Measurements from ENCODE around the gene CDON. TPM values are rescaled to one million over a fixed set of nuclear protein-coding genes. Genes with fewer than 3 reads are reported as not detected.
A peak's percentile ranks its signal among the peaks of the same experiment; 100 is the strongest.

Gene CDON
- total and polyA plus RNA-seq, 2 donors (not counting 1 experiment from before 2014, with no cell fraction given), result 10.7 TPM

- H2AFZ ChIP-seq (ENCODE audit: low read length), result no peak overlapping the region
- DNase-seq (ENCODE audit: low read depth in 2 of 2), result peak; percentile 74 to 83
- no peaks in the 10 kb centered on the region for H3K9me3 ChIP-seq (ENCODE audit: control insufficient read depth, insufficient read depth, low read depth, low read length)
- no peak overlapping the region for H3K4me3 ChIP-seq (replicated peaks in 1 of 4; ENCODE audit: control extremely low read depth in 1 of 4, insufficient read depth in 1 of 4, low read depth in 3 of 4, low read length in 4 of 4)
- H3K36me3 ChIP-seq (ENCODE audit: control insufficient read depth, insufficient read depth, low read length), result no peaks in the 10 kb centered on the region
- TF ChIP-seq CTCF (conservative IDR thresholded peaks at IDR 0.05 in 1 of 2, IDR thresholded peaks at IDR 0.05 in 1 of 2; ENCODE audit: low read depth in 1 of 2, low read length in 2 of 2) (no peak), EZH2 (IDR thresholded peaks at IDR 0.05; ENCODE audit: low read length, missing control alignments) (no peak)
- no peak overlapping the region for H3K9ac ChIP-seq (ENCODE audit: insufficient read depth, low read length)
- no peak overlapping the region for H3K27ac ChIP-seq (ENCODE audit: insufficient read depth, low read length)
- H3K27me3 ChIP-seq (ENCODE audit: control insufficient read depth, insufficient read depth, low read length), result no peaks in the 10 kb centered on the region
- no peaks in the 10 kb centered on the region for H4K20me1 ChIP-seq (ENCODE audit: control insufficient read depth, extremely low read depth, insufficient read depth, low read length)
- peaks cover 17% of the 10 kb centered on the region for H3K4me1 ChIP-seq (ENCODE audit: control insufficient read depth, extremely low read depth, insufficient read depth, low read length)
- no peaks in the 10 kb centered on the region for H3K79me2 ChIP-seq (ENCODE audit: control insufficient read depth, insufficient read depth, low read length)
- H3K4me2 ChIP-seq (ENCODE audit: extremely low read depth, insufficient read depth, low read length), result no peak overlapping the region
Measured at GRCh38 chr11:126109941-126110731, 47.5 kb upstream of the CDON start.

- DNase-seq (ENCODE audit: low read depth in 2 of 2), result no peak
- Histone ChIP-seq H2AFZ (ENCODE audit: low read length) (no peak overlapping the region), H3K9ac (ENCODE audit: insufficient read depth, low read length) (no peak overlapping the region), H3K27me3 (ENCODE audit: control insufficient read depth, insufficient read depth, low read length) (peaks cover 6% of the 10 kb centered on the region), H3K4me2 (ENCODE audit: extremely low read depth, insufficient read depth, low read length) (no peak overlapping the region), H3K27ac (ENCODE audit: insufficient read depth, low read length) (no peak overlapping the region), H3K36me3 (ENCODE audit: control insufficient read depth, insufficient read depth, low read length) (no peaks in the 10 kb centered on the region), H3K79me2 (ENCODE audit: control insufficient read depth, insufficient read depth, low read length) (no peaks in the 10 kb centered on the region), H4K20me1 (ENCODE audit: control insufficient read depth, extremely low read depth, insufficient read depth, low read length) (no peaks in the 10 kb centered on the region), H3K4me3 (replicated peaks in 1 of 4; ENCODE audit: control extremely low read depth in 1 of 4, insufficient read depth in 1 of 4, low read depth in 3 of 4, low read length in 4 of 4) (no peak overlapping the region), H3K4me1 (ENCODE audit: control insufficient read depth, extremely low read depth, insufficient read depth, low read length) (peaks cover 2% of the 10 kb centered on the region), H3K9me3 (ENCODE audit: control insufficient read depth, insufficient read depth, low read depth, low read length) (no peaks in the 10 kb centered on the region)
- peak; percentile 33 for TF ChIP-seq EZH2 (IDR thresholded peaks at IDR 0.05; ENCODE audit: low read length, missing control alignments)
- no peak for TF ChIP-seq CTCF (conservative IDR thresholded peaks at IDR 0.05 in 1 of 2, IDR thresholded peaks at IDR 0.05 in 1 of 2; ENCODE audit: low read depth in 1 of 2, low read length in 2 of 2)
Measured at GRCh38 chr11:126106594-126107328, 44.1 kb upstream of the CDON start.

GRCh38 chr11:126105748-126106080, 43.0 kb upstream of the CDON start:
- no peak for DNase-seq (ENCODE audit: low read depth in 2 of 2)
- Histone ChIP-seq H3K4me3 (replicated peaks in 1 of 4; ENCODE audit: control extremely low read depth in 1 of 4, insufficient read depth in 1 of 4, low read depth in 3 of 4, low read length in 4 of 4) (no peak overlapping the region), H3K9ac (ENCODE audit: insufficient read depth, low read length) (no peak overlapping the region), H3K9me3 (ENCODE audit: control insufficient read depth, insufficient read depth, low read depth, low read length) (no peaks in the 10 kb centered on the region), H3K27ac (ENCODE audit: insufficient read depth, low read length) (no peak overlapping the region), H3K79me2 (ENCODE audit: control insufficient read depth, insufficient read depth, low read length) (no peaks in the 10 kb centered on the region), H3K27me3 (ENCODE audit: control insufficient read depth, insufficient read depth, low read length) (peaks cover 6% of the 10 kb centered on the region), H4K20me1 (ENCODE audit: control insufficient read depth, extremely low read depth, insufficient read depth, low read length) (no peaks in the 10 kb centered on the region), H2AFZ (ENCODE audit: low read length) (no peak overlapping the region), H3K4me2 (ENCODE audit: extremely low read depth, insufficient read depth, low read length) (no peak overlapping the region), H3K36me3 (ENCODE audit: control insufficient read depth, insufficient read depth, low read length) (no peaks in the 10 kb centered on the region), H3K4me1 (ENCODE audit: control insufficient read depth, extremely low read depth, insufficient read depth, low read length) (peaks cover 2% of the 10 kb centered on the region)
- TF ChIP-seq EZH2 (IDR thresholded peaks at IDR 0.05; ENCODE audit: low read length, missing control alignments) (no peak), CTCF (conservative IDR thresholded peaks at IDR 0.05 in 1 of 2, IDR thresholded peaks at IDR 0.05 in 1 of 2; ENCODE audit: low read depth in 1 of 2, low read length in 2 of 2) (no peak)
